K562 (cell line): Measurements from ENCODE around the gene PDIA2. TPM values are rescaled to one million over a fixed set of nuclear protein-coding genes. Genes with fewer than 3 reads are reported as not detected.

Experiments
- FOSL1 ChIP-seq: fragments of 200-800 bp; sonication (Bioruptor generic); conservative IDR thresholded peaks from 2 replicates; pipeline ENCODE4 v1.6.1; 2016; ENCODE audit warnings: missing genetic modification characterization, missing compliant biosample characterization
- FOXJ3 ChIP-seq: sonication (generic); formaldehyde crosslinking; IDR thresholded peaks from 2 replicates; pipeline ENCODE4 v1.4.0; 2020; ENCODE audit warnings: mild to moderate bottlenecking, missing genetic modification reagents
- HMG20A ChIP-seq: fragments of 450-650 bp; formaldehyde crosslinking; conservative IDR thresholded peaks from 2 replicates; pipeline ENCODE4 v1.4.0; 2020; ENCODE audit warnings: mild to moderate bottlenecking, mixed read lengths
- HOXB6 ChIP-seq: fragments of 250-450 bp; sonication (Bioruptor Pico); IDR thresholded peaks from 2 replicates; pipeline ENCODE4 v1.5.1; 2022; ENCODE audit warnings: mild to moderate bottlenecking, borderline replicate concordance
- ILK ChIP-seq: fragments of 450-650 bp; IDR thresholded peaks from 2 replicates; pipeline ENCODE4 v1.6.1; 2016; ENCODE audit warnings: missing genetic modification characterization, low read depth, mild to moderate bottlenecking, missing compliant biosample characterization, moderate library complexity, borderline replicate concordance
- NFRKB ChIP-seq: fragments of 450-650 bp; IDR thresholded peaks from 2 replicates; pipeline ENCODE4 v1.6.1; 2016; ENCODE audit warnings: low read depth
- PTRF ChIP-seq: fragments of 450-650 bp; IDR thresholded peaks from 2 replicates; pipeline ENCODE4 v1.6.1; 2016; ENCODE audit warnings: mild to moderate bottlenecking, missing genetic modification characterization, missing compliant biosample characterization
- SLC30A9 ChIP-seq: fragments of 250-450 bp; sonication (Bioruptor Pico); IDR thresholded peaks from 2 replicates; pipeline ENCODE4 v1.8.0; 2022; ENCODE audit warnings: mild to moderate bottlenecking, moderate library complexity
- SNRNP70 ChIP-seq: fragments of 200-400 bp; formaldehyde crosslinking; optimal IDR thresholded peaks from 2 replicates; pipeline ENCODE3; 2017; ENCODE audit warnings: low read depth, low read length
- ZFX ChIP-seq: sonication (generic); formaldehyde crosslinking; IDR thresholded peaks from 2 replicates; pipeline ENCODE4 v1.8.0; 2022; ENCODE audit warnings: mild to moderate bottlenecking, missing genetic modification reagents, moderate library complexity
- ZKSCAN8 ChIP-seq: fragments of 200-800 bp; sonication (Bioruptor generic); IDR thresholded peaks from 2 replicates; pipeline ENCODE4 v1.6.1; 2016; ENCODE audit warnings: missing genetic modification characterization, missing compliant biosample characterization
- ZNF23 ChIP-seq: fragments of 250-450 bp; sonication (Bioruptor Pico); IDR thresholded peaks from 2 replicates; pipeline ENCODE4 v1.4.0; 2020; ENCODE audit warnings: mild to moderate bottlenecking
- ZNF695 ChIP-seq: fragments of 450-650 bp; formaldehyde crosslinking; IDR thresholded peaks from 2 replicates; pipeline ENCODE4 v1.4.0; 2020; ENCODE audit warnings: mild to moderate bottlenecking, moderate library complexity
- polyA plus RNA-seq, 8 experiments: library from polyadenylated mRNA; depleted of rRNA in 4 of 8; stranded (reverse) in 5 of 8; unstranded in 3 of 8; fragments of >200 nt; fragmentation: Nextera tagmentation in 2 of 8; fragmentation: Illumina TruSeq in 1 of 8; extraction: Ambion mirVana in 2 of 8; extraction: Trizol in 1 of 8; gene quantifications; 2 replicates each; pipeline versions ENCODE4 v1.2.1 to v1.2.3, GENCODE V29; 2011 to 2014; ENCODE audit warnings: inconsistent platforms in 1 of 8, missing spikeins in 1 of 8
- total RNA-seq, 7 experiments: library from RNA; depleted of rRNA in 6 of 7; stranded (reverse); fragments of >200 nt in 6 of 7; fragmentation: Illumina TruSeq in 2 of 7; extraction: Trizol in 2 of 7; gene quantifications; 2 replicates each; pipeline versions ENCODE4 v1.2.1 to v1.2.3, GENCODE V29; 2011 to 2021; ENCODE audit warnings: low replicate concordance in 1 of 7
- TF ChIP-seq, protein P1 (sequence below): sonication (generic); formaldehyde crosslinking; IDR thresholded peaks from 2 replicates; pipeline ENCODE4 v1.5.0; 2020; ENCODE audit warnings: missing genetic modification reagents
- TF ChIP-seq, protein P2 (sequence below): sonication (generic); formaldehyde crosslinking; IDR thresholded peaks from 2 replicates; pipeline ENCODE4 v1.8.1; 2023; ENCODE audit warnings: mild to moderate bottlenecking, missing genetic modification reagents, moderate library complexity
- TF ChIP-seq, protein P3 (sequence below): fragments of 450-650 bp; IDR thresholded peaks from 2 replicates; pipeline ENCODE4 v1.6.1; 2018; ENCODE audit warnings: mild to moderate bottlenecking, low read depth; ENCODE audit not compliant: partially characterized antibody
- TF ChIP-seq, protein P4 (sequence below), 2 experiments: fragments of 450-650 bp; IDR thresholded peaks; 2 replicates each; pipeline ENCODE4 v1.6.1; 2018; ENCODE audit warnings: mild to moderate bottlenecking in 2 of 2, low read depth in 1 of 2; ENCODE audit not compliant: partially characterized antibody in 2 of 2

Gene PDIA2
- total and polyA plus RNA-seq, 9 of the 15 experiments (the other 6 are each of a cell fraction or from before 2014, with no cell fraction given), result 0.13 to 0.92 (median 0.23) TPM; not detected in 4

DNA sequence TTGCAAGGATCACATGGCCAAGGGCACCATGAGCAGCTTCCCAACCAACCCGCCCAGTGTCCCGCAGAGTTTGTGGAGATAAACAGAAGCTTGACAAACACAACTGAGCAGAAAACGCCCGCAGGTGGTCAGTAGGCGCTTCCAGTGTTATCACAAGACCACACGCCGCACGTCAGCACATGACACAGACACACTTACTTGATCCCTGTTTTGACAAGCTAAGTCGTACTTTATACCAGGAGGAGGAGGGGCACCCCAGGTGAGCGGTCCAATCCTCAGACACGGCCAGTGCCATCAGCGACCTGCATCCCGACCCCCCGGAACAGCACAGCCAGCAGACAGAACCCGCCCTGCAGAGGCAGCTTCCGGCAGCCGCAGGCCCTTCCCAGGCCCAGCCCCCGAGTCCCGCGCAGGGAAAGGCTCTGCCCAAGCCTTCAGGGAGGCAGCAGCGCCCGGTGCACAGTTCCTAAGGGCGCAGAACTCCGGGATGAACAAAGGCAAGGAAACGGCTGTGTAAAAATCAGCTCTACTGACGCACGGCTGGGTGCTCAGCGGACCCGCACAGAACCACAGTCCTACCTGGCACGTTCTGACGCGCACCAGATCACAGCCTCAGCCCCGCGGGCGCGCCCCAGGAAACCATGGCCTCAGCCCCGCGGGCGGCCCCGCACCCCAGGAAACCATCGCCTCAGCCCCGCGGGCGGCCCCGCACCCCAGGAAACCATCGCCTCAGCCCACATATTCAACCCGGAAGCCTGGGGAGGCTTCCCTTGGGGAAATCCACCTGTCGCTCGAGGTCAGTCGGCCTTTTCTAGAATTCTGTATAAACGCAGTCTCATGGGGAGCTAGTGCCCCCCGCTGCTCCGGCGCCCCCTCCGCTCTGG is 41.7 kb downstream of the PDIA2 start (continued):
- TF ChIP-seq NFRKB, result no peak
- no peak for TF ChIP-seq ZNF23 (CRISPR knock-in tag)
- TF ChIP-seq, protein P1, sequence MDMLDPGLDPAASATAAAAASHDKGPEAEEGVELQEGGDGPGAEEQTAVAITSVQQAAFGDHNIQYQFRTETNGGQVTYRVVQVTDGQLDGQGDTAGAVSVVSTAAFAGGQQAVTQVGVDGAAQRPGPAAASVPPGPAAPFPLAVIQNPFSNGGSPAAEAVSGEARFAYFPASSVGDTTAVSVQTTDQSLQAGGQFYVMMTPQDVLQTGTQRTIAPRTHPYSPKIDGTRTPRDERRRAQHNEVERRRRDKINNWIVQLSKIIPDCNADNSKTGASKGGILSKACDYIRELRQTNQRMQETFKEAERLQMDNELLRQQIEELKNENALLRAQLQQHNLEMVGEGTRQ, result peak; percentile 78
- TF ChIP-seq, protein P2, sequence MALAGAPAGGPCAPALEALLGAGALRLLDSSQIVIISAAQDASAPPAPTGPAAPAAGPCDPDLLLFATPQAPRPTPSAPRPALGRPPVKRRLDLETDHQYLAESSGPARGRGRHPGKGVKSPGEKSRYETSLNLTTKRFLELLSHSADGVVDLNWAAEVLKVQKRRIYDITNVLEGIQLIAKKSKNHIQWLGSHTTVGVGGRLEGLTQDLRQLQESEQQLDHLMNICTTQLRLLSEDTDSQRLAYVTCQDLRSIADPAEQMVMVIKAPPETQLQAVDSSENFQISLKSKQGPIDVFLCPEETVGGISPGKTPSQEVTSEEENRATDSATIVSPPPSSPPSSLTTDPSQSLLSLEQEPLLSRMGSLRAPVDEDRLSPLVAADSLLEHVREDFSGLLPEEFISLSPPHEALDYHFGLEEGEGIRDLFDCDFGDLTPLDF, result no peak
- TF ChIP-seq PTRF (tag), result no peak
- no peak for TF ChIP-seq SNRNP70
- TF ChIP-seq, protein P3, sequence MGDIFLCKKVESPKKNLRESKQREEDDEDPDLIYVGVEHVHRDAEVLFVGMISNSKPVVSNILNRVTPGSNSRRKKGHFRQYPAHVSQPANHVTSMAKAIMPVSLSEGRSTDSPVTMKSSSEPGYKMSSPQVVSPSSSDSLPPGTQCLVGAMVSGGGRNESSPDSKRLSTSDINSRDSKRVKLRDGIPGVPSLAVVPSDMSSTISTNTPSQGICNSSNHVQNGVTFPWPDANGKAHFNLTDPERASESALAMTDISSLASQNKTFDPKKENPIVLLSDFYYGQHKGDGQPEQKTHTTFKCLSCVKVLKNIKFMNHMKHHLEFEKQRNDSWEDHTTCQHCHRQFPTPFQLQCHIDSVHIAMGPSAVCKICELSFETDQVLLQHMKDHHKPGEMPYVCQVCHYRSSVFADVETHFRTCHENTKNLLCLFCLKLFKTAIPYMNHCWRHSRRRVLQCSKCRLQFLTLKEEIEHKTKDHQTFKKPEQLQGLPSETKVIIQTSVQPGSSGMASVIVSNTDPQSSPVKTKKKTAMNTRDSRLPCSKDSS, result no peak
- no peak for TF ChIP-seq FOXJ3 (CRISPR knock-in tag)
- TF ChIP-seq SLC30A9 (CRISPR knock-in tag), result no peak
- peak; percentile 72 for TF ChIP-seq ZFX (CRISPR knock-in tag)
- TF ChIP-seq HMG20A (CRISPR knock-in tag), result no peak
- TF ChIP-seq ZNF695, result no peak
- TF ChIP-seq, protein P4, sequence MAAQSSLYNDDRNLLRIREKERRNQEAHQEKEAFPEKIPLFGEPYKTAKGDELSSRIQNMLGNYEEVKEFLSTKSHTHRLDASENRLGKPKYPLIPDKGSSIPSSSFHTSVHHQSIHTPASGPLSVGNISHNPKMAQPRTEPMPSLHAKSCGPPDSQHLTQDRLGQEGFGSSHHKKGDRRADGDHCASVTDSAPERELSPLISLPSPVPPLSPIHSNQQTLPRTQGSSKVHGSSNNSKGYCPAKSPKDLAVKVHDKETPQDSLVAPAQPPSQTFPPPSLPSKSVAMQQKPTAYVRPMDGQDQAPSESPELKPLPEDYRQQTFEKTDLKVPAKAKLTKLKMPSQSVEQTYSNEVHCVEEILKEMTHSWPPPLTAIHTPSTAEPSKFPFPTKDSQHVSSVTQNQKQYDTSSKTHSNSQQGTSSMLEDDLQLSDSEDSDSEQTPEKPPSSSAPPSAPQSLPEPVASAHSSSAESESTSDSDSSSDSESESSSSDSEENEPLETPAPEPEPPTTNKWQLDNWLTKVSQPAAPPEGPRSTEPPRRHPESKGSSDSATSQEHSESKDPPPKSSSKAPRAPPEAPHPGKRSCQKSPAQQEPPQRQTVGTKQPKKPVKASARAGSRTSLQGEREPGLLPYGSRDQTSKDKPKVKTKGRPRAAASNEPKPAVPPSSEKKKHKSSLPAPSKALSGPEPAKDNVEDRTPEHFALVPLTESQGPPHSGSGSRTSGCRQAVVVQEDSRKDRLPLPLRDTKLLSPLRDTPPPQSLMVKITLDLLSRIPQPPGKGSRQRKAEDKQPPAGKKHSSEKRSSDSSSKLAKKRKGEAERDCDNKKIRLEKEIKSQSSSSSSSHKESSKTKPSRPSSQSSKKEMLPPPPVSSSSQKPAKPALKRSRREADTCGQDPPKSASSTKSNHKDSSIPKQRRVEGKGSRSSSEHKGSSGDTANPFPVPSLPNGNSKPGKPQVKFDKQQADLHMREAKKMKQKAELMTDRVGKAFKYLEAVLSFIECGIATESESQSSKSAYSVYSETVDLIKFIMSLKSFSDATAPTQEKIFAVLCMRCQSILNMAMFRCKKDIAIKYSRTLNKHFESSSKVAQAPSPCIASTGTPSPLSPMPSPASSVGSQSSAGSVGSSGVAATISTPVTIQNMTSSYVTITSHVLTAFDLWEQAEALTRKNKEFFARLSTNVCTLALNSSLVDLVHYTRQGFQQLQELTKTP (IDR thresholded peaks at IDR 0.05; ENCODE audit: low read depth in 1 of 2, partially characterized antibody in 2 of 2), result peak in 1 of 2 experiments; percentile 56
- no peak for TF ChIP-seq ZKSCAN8 (CRISPR knock-in tag)
- TF ChIP-seq HOXB6, result no peak
- no peak for TF ChIP-seq ILK (tag)
- peak; percentile 62 for TF ChIP-seq FOSL1
